HG02870 (cell line): Measurements from ENCODE around the gene ATXN1.
"Not testable (repeated sequence)": the region's sequence is repeated elsewhere in the genome, so short reads cannot be mapped to it uniquely, and the experiment has no call there.

Experiments used
- ATAC-seq: cut with Tn5 transposase; IDR thresholded peaks from one replicate; pipeline ENCODE4 v1.9.1; 2021; ENCODE audit warnings: mild to moderate bottlenecking, moderate library complexity; ENCODE audit not compliant: unreplicated experiment

Gene ATXN1

DNA sequence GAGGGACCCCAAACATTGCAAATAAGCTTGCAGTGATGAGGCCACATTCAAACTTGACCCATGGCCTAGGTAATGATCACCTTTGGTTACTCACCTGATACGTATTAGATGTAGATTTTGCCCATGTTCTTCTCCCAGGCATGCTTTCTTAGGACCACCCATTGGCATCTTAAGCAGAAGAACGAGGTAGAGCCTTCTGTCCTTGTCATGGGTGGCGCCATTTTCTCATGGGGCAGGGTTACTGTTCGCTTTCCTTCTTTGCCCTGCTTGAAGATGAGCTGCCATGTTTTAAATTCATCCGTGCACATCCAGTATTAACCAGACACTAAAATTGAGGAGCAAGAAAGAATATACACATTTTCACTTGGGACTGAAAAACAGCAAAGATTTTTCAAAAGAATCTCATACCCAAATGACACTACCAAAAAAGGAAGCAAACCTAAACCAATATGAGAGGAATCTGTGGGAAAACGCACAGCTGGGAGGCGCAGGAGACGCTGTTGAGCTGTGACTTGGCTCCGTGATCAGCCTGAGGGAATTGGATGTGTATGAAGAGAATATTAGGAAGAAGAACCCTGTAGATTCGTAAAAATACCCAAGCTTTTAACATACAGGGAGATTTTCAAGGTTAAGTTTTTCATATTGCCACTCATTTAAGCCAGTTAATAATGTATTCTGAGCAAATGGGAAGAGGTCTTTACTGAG lies 486.2 kb downstream of the ATXN1 start:
- no peak for ATAC-seq

- no peak for ATAC-seq
Observed at GRCh38 chr6:16274483-16274882, 486.8 kb downstream of the ATXN1 start.

GRCh38 chr6:16273256-16273655 lies 488.0 kb downstream of the ATXN1 start:
- no peak for ATAC-seq

GRCh38 chr6:16272201-16272600 lies 489.1 kb downstream of the ATXN1 start:
- no peak for ATAC-seq

DNA sequence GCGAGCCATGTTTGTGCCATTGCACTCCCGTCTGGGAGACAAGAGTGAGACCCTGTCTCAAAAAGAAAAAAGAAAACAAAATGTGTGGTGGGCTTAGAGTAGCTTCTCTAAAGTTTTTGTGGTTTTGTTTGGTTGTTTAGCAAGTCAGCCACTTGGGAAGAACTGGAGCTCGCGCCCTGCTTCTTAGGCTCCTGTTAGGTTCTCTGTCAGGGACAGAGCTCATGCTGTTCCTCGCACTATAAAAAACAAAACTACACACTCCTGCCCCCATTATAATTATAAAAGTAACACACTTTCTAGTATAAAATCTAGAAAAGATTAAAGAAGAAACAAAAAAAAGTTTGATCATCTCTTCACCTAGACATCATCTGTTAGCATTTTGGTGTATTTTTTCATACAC lies 489.8 kb downstream of the ATXN1 start:
- no peak for ATAC-seq

DNA sequence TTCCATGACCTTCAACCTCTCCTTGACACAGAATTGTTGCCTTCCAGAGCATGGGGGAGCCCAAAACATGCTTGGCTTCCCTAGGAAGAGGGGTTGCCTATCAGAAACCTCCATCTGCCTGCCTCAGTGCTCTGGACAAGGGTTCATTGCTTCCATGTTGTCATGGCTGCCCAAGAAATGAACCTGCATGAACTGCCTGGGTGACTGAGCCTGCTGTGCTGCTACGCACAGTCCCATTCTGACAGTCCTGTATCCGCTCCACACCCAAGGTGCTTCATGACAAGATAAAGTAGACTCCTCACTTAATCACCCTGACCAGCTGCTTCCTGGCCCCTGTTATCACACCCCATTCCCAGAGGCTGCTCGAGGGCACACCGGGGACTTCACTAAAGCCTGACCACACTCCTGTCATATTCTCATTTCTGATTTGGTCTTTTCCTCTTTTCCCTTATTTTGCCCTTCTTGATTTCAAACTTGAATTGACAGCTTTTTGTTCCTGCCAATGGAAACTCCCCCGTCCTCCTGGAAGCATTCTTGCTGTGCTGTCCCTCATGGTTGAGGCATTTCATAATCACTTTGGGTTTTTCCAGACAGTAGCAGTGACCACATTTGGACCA lies 491.0 kb downstream of the ATXN1 start:
- ATAC-seq = no peak

- ATAC-seq = not testable (repeated sequence)
Observed at GRCh38 chr6:16269442-16270070, 491.7 kb downstream of the ATXN1 start.

DNA sequence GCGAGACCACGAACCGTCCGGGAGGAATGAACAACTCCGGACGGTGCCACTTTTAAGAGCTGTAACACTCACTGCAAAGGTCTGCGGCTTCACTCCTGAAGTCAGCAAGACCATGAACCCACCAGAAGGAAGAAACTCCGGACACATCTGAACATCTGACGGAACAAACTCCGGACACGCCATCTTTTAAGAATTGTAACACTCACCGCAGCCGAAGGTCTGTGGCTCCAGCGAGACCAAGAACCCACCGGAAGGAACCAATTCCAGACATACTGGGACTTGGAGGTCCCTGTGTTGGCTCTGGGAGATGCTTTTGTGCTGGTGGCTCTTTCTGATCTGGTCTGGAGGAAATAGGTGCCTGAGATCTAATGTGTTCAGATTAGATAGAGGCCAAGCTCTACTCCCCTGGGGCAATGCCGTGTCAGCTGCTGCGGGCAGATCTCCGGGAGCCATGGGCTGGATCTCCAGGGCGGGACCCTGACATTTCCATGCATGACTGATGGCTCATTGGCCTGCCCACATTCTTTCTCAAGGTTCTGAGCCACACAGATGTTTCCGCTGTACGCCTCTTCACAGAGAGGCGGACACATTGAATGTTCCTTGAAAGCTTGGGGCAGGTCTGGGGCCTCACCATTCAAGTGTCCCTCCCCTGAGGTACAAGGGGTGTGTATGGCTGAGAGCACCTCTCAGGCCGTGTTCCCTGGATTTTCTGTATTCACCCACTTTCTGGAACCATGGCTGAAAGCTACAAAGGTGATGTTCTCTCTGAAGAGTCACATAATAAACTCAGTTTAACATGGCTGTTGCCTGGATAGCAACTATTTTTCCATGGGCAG lies 493.6 kb downstream of the ATXN1 start:
- ATAC-seq = no peak

- ATAC-seq = no peak
Observed at GRCh38 chr6:16265351-16266341, 495.6 kb downstream of the ATXN1 start.

DNA sequence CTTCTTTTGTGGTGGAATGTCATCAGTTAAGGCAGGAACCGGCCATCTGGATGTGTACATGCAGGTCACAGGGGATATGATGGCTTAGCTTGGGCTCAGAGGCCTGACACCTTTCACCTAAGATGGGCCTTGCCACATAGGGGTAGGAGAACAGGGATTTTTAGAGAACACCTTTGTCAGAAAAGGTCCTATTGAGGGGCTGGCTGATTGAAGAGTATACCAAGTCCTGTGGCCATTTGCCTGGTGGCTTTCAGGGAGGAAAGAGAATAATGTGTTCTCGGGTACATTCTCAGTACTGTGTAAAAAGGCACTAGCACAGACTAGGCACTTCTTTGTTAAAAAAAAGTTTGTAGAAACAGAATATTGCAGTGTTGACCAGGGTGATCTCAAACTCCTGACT lies 496.5 kb downstream of the ATXN1 start:
- no peak for ATAC-seq

DNA sequence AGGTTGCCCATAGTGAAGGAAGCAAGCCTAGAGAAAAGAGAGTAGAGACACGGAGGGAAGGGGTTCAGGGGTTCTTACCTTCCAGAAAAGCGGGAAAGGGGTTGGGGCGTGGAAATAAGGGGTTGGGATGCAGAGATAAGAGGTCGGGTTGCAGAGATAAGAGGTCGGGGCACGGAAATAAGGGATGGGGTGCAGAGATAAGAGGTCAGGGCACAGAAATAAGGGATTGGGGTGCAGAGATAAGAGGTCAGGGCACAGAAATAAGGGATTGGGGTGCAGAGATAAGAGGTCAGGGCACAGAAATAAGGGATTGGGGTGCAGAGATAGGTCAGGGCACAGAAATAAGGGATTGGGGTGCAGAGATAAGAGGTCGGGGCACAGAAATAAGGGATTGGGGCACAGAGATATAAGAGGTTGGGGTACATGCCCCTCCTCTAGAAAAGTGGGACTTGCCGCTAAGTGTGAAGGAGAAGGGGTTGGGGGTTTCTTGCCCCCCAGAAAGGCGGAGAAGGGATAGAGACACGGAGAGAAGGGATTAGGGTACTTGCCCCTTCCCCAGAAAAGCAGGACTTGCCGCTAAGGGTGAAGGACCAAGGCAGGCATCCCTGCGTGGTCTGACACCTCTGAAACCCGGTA lies 497.7 kb downstream of the ATXN1 start:
- ATAC-seq = not testable (repeated sequence)

GRCh38 chr6:16262773-16263172 lies 498.5 kb downstream of the ATXN1 start:
- ATAC-seq = not testable (repeated sequence)

DNA sequence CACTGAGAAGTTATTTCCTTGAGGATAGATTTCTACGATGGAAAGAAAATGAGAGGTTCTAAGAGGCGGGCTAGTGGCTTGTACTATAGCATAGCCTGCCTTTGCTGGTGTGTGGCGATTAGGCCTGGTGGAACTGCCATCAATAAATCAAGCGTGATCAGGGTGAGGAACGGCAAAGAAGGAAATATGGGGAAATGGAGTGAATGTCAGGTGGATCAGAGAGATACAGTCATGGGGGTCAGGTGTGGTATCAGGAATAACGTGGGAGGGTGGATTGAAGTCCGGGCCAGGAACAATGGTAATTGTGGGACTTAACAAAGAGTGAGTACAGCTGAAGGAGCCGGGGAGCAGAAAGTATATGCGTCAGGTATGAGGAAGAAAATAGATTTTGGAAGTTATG lies 500.7 kb downstream of the ATXN1 start:
- not testable (repeated sequence) for ATAC-seq

DNA sequence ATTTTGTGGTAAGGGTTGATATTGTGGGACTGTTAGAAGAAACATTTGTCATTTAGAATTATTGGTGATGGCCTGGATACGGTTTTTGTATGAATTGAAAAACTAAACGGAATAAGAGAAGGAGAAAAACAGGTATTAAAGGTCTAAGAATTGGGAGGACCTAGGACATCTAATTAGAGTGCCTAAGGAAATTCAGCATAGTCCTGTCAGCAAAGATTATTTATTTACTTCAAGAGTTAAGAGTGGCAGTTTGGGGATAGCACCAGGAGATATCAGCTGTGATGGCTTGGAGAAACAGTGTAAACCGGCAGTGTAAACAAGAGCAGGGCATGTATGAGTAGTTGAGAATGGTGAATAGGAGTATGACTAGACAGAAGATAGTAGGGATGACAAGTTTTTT lies 501.7 kb downstream of the ATXN1 start:
- ATAC-seq = not testable (repeated sequence)

DNA sequence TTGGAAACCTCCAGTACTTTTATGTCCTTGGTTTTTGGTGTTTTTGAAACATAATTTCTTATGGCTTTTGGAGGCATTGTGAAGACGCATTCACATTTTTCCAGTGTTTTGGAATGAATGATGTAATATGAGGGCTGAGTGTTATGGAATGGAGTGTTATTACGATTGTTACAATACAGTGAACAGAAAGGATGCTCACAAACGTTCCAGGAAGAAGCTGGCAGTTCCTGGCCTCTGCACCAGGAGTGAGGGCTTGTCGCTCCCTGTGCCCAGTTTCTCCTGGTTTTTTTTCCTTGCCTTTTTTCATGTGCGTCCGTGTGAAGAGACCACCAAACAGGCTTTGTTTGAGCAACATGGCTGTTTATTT lies 502.6 kb downstream of the ATXN1 start:
- no peak for ATAC-seq

DNA sequence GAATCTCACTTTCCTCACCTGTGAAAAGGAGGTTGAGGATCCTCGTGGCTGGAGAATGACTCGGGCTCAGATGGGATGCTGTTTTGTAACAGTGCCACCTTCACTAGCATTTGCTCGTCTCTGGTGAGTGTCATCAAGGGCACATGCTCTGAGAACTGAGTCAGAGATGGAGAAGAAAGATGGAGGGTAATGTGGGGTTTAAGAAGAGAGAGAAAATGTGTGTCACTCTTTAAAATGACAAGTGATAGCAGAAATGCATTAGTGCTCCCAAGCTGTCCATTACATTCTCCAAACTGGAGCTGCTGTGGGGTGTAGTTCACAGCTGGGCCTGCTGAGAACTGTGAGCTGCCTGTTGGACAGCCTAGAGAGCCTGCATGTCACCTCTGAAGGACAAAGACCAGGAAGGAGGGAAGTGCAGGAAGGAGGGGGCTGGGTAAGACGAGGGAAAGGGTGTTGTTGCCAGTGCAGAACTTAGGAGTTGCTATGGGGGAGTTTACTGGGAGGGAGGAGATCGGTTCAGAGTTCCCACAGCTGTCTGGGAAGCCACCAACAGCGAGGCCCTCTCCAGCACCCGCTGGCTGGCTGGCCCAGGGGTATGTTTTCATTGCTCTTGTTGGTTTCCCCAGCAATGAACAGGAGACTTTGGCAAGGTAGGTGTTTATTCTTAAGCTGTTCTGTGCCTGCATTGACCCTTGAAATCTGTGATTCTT lies 503.1 kb downstream of the ATXN1 start:
- no peak for ATAC-seq

DNA sequence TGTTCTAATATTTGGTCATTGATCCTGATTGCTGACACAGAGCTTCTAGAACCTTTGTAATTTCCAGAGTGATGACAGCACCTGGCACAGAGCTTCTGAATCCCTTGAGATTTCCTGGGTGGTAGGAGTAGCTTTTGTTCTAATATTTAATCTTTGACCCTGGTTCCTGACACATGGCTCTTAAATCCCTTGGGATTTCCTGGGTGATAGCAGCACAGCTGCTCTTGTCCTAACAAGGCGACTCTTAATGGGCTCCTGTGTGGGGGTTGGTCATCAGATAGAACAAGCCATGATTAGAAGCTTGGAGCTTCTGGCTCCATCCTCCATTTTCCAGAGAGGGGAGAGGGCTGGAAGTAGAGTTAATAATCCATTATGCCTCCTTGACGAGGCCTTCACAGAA lies 504.5 kb downstream of the ATXN1 start:
- ATAC-seq = no peak

DNA sequence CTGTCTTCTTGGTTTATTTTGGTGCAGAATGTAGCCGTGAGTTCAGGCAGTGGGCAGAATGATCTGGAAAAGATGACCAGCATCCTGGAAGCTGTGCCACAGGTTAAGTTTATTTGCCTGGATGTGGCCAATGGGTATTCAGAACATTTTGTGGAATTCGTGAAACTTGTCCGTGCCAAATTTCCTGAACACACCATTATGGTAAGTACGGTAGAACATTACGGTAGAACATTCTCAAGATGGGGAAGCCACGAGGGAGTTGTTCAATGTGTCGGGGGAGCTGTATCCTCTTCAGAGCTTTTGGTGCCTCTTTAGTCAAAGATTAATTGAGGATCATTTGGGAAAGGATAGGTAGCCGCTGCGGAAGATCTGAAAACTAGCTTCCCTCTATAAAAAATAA lies 506.7 kb downstream of the ATXN1 start:
- no peak for ATAC-seq
